Activated CD4-positive, alpha-beta T cell treated with anti-CD3 and anti-CD28 coated beads, Interleukin-2, Interleukin-6, amounts not matched to agents 100 ng/mL and 50 ng/mL, durations not matched to agents 16 hours and 8 hours (primary cell): ENCODE data around the gene MORN5.

Source experiments
- DNase-seq: peaks from one replicate; pipeline ENCODE4 v3.0.0-alpha.2; 2020

Gene MORN5

DNA sequence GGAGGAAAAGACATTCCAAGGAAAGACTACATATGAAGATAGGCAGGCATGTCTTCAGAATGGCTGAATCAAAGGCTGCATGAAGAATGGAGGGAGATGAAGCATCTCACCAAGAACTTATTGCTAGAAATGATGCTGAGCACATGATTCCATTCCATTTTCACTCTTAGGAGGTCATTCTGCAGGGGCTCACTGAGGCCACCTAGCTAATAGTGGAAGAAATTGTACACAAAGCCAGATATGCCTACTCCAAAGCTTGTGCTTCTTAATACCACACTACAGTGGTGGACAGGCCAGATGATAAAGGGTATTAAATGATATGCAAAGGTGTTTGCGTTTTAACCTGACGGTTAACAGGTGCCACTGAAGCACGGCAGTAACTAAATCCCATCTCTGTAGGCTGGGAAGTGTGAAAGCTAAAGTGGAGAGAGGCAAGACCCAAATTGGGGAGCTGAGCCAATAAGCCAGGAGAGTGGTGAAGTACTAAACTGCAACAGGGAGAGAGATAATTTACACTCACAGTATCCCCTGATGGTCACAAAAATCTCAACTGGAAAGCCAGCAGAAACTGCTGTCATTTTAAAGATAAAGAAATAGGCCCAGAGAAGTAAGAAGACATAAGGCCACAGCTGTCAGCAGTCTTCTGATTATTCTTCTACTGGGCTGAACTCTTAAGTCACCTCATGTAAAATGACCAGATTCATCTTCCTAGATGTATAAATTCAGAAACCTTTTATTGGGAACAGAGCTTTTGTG lies 14.7 kb upstream of the MORN5 start:
- no peak for DNase-seq

DNA sequence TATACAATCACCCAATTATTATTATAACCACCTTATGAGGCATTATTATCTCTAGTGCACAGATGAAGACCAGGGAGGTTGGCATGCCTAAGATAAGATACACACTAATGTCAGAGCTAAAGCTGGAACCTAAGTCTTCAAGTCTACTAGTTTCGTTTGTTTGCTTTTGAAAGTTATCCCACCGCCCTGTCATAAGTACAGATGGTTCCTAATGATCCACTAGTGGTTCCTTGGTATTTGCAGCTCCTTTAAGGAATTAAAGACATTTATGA lies 14.2 kb upstream of the MORN5 start:
- no peak for DNase-seq

DNA sequence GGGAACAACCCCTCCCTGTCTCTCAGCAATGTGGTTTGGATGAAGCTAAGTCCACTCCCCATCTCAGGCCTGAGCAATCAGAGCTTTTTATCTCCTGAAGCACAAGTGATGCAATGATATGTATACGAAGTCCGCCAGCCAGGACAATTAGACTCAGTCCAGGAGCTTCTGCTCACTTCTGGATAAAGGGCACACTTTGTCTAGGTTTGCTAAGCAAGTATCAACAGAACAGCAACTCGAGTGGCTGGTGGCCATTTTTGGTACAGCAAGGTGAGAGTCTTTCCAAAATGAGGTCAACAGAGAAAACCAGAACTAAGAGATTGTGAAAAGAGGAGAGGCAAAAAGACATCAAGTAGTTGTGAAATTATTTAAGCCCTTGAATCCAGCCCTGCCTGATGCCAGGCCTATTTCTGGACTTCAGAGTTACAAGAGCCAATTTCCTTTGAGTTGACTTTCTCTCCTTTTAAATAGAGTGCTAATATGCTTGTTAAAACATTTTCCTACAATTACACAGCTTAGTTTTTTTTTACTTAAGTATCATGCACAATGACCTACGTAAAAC lies 8.4 kb upstream of the MORN5 start:
- no peak for DNase-seq

DNA sequence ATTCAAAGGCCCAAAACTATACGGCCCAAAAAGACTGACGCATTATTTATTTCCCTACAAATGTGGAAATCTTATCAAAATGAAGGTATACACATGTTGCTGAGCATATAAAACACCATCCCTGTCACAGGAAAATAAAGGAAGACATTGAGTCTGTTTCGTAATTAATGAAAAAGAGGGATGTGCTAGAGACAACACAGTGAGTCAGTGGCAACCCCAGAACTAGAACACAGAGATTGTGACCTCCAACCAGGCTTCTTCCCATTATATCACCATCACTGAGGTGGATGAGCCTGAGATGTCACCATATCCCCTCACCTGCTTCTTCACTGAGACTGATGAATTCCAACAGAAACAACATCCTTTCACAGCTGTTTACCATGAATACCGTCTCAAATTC lies 3.9 kb upstream of the MORN5 start:
- DNase-seq = no peak

DNA sequence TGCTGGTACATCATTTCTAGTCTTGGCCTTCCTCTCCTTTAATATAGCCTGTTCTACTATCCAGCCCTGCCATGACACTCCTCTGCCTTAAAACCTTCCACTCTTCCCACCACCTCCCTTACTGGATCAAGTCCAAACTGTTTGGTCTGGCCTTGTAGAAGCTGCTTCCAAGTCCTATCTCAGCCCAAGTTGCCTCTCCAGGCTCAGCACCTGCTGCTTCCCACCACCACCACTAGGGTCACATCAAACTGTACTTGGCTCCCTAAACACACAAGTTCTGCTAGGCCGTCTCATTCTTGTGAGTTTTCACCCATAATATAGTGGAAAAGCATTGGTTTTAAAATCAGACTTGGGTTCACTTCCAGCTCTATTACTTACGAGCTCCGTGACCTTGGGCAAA lies 1.5 kb upstream of the MORN5 start:
- peak; percentile 50 for DNase-seq

DNA sequence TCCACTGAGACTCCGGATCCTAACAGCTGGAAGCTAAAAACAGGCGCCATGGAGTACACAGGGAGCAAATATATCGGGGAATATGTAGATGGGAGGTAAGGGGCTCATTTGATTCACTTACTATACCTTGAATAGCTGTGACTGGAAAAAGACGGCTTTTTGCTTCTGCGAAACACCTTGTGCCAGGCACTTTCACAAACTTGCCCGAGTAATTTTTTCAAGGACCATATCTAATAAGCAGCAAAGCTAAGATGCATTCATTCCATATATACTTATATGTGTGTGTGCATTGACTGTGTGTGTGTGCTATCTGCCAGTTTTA lies 178 bp downstream of the MORN5 start:
- no peak for DNase-seq

DNA sequence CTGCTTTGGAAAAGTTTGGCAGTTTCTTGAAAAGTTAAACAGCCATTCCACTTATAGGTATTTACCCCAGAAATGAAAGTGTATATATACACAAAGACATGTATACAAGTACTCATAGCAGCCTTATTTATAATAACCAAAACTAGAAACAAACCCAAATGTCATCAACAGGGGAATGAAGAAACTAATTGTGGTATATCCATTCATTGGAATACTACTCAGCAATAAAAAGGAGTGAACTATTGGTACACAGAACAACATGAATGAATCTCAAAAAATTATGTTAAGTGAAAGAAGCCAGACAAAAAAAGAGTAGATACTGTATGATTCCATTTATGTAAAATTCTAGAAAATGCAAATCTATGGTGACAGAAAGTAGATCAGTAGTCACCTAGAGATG lies 2.7 kb downstream of the MORN5 start:
- DNase-seq = no peak

DNA sequence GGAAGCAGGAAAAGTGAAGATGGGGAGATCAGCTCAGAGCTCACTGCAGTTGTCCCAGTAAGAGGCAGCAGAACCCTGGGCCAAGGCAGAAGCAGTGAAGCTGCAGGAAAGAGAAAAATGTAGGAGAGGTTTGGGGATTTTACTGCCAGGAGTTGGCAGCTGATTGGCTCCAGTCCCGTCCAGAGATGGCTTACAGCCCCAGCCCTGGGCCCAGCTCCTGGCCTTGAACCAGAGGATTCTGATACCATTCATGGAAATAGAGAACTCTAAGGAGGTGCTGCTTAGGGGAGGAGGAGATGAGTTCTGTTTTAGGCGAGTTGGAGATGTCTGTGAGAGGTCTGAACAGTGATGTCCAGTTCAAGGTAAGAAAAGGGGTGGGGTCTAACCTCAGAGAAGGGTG lies 4.6 kb downstream of the MORN5 start:
- no peak for DNase-seq

DNA sequence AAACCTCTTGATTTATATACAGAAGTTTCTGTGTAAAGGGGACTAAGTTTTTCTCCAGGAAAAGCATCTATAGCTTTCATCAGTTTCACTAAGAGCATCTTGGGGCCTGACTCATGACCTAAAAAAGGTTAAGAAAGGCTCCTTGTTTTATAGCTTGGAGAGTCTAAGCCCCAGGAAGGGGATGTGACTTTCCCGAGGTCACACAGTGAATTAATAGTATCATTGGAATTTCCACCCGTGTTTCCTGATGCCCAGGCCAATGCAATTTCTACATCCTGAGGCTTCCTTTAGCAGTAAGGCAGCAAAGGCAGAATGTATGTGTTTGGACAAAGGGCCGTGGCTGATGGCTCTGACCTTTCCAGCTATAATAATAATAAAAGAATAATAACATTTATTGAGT lies 8.6 kb downstream of the MORN5 start:
- DNase-seq = no peak

DNA sequence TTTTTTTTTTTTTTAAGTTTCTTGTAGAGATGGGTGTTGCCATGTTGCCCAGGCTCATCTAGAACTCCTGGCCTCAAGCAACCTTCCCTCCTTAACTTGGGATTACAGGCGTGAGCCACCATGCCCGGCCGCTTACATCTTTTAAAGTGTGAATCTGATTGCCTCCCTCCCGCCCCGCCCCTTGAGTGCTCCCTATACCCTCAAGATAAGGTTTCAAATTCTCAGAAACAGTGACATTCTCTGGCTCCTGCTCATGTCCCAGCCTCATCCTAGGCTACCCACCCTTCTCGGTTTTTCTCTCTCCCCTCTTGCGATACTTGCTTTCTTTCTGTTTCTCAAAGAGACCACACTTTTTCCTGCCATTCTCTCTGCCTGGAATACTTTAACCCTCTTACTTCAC lies 12.4 kb downstream of the MORN5 start:
- DNase-seq = no peak

DNA sequence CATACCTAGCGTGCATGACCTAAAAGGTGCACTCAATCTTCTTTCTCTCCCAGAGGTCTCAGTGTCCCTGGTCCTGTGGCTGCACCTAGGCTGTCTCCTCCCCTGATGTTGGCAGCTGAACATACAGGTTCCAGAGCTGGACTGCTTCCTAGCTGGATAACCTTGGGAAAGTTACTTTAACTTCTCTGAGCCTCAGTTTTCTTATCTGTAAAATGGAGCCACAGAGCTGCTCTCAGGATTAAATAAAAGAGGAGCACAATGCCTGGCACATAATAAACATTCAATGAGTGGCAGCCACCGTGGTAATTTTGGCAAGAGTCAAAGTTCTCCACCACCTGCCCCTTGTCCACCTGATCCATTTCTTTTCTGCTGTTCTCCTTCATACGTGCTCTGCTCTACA lies 14.0 kb downstream of the MORN5 start:
- no peak for DNase-seq

DNA sequence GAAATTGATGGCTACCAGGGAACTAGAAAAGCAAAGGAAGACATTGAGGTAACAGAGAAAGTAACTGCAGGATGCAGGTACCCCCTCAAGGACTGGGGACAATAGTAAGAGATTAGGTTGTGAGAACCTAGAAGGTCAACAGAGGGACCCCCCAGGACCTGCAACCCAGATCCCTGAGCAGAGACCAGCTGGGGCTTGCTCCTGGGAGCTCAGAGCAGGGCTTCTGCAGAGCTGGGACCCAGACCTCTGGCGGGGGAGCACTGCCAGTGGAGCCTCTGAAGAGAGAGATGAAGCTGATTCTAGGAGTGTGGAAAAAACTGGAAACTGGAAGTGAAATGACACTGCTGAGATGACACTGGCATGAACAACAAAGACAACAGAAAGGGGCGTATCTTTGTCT lies 17.2 kb downstream of the MORN5 start:
- DNase-seq = no peak

DNA sequence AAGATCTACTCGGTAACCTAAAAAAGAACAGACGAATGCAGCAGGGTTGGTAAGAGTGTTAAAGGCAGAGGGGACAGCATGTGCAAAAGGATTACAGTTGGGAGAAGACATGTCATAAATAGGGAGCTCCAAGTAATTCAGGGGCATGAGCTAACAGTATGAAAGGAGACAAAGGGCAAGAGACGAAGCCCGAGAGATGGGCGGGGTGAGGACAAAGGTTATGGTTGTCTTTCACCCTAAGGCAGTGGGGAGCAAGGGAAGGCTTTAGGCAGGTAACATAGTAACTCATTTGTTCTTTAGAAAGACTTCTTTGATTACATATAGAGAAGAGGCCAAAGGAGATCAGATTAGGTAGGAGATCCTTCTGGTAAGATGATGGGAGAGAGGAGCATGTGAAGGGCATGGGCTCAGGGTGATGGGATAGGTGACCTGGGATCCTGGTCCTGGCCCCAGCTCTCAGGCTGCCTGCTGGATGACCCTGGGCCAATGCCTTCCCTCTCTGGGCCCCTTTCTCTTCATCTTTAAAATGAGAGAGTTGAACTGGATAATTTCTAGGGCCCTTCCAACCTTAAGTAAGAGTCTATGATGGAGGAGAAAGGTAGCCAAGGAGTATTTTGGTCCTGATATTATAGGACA lies 19.5 kb downstream of the MORN5 start:
- no peak for DNase-seq

DNA sequence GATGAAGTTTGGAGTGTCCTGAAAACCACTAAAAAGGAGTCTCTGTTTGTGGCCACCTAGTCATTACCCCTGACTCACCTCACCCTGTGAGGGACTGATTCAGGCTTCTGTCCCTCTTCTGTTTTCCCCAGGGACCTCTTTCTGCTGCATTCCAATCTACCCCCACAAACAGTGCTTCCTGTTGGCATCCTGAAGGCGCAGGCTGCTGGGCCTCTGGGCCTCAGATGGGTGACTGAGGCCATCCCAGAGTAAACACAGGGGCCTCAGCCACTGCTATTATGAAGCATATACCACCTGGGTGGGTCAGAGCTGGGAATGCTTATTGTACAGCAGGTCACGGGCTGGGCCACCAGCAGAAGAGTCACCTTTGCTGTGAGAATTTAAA lies 20.0 kb downstream of the MORN5 start:
- no peak for DNase-seq

DNA sequence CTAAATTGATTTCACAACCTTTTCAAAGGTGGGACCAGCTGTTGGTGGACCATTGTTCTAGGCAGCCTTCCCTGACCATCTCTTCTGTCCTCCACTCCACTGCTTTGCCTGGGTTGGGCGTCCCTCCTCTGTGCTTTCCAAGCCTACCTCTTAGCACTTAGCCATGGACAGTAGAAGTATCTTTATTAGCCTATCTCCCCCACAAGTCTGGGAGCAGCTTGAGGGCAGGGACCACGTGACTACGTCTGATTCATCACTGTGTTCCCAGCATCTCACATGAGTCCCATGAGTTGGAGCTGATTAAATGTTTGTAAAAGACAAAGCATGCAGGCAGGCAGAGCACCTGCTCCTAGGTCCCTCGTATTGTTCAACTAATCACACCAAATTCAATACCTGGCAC lies 20.9 kb downstream of the MORN5 start:
- DNase-seq = no peak

DNA sequence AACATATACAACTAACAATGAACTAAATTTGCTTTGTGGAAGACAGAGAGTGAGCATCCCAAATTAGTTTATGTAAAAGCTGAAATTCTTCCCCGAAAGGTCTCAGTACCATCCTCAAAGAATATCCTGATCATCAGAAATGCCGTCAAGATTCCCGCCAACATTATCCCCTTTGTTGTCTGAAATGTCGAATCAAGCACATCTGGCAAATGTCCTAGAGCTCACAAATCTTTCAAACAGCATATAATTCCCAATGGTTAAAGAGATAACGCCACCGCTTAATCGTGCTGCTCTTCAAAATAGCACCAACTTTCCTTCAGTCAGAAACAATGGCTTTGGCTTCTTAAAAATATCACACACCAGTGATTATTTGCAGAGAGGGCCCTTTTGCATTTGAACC lies 23.8 kb downstream of the MORN5 start:
- no peak for DNase-seq

DNA sequence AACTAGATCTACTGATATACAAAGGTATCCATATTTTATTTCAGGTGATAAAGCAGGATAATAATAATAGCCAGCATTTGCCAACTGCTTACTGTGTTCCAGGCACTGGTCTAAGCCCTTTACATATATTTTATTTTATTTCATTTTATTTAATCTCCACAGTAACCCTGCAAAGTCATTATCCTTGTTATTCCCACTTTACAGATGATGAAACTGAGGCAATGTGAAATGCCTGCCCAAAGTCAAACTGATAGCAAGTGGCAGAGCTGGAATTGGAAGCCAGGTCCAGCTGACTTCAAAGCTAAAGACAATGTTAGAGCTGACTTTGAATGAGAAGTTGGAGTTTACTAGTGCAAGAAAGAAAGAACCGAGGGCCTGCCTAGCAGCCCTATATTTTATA lies 24.8 kb downstream of the MORN5 start:
- no peak for DNase-seq

DNA sequence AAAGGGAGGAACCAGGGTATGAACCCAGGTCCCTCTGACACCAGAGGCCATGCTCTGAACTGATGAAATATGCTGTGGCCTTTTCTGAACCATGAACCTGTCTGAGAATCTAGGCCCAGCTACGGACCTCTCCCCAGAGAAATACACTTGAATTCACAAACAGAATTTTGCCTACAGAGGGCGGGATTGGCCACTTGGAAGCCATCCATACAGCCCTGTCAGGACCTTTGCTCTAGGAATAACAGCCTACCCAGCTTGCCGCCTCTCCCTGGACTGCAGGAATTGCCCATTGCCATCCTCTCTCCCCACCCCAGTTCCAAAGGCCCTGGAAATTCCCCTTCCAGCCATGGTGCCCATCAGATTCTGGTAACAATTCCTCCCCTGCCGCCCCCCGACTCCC lies 26.6 kb downstream of the MORN5 start:
- DNase-seq = no peak

DNA sequence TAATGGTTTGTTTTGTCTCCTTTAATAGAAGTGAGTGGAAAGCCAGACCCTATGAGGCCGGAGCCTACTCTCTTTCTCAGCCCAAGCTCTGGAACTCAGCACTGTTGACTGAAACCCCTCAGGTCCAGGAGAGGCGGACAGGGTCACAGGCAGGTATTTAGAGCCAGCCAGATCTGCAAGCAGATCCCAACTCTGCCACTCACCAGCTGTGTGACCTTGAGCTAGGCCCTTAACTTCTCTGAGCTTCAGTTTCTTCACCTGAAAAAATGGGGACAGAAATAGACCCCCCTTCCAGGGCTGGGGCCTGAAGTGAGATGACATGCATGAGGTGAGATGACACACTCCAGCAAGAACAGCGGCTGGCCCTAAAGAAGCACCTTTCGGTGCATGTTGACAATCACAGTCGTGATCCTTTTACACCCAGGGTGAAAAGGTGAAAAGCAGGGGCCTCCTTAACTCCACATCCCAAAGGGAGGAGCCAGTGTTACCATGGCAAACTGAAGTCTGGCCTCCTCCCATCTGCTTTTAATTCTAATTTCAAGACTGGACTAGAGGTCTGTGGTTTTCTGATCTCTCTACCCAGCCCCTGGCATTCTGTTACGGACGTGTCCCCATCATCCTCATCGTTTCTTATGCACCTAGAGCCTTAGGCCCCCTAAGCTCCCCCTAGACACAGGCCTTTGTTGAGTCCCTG lies 27.2 kb downstream of the MORN5 start:
- DNase-seq = no peak

DNA sequence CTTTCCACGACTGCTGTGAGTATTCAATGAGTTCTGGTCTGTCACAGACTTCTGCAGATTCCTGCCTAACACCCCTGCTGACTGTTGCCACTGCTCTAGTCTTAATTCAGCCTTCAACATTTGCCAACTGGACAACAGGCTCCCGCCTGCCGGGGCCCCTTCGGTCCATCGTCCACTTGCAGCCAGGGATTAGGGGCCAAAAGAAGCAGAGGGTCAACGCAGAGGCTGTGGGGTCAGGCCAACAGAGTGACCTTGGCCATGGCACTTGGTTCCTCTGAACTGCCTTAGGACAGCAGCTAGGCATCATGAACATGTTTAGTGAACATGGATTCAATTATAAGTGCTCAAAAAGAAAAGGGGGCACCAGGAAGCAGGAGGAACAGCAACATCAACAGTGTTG lies 28.7 kb downstream of the MORN5 start:
- no peak for DNase-seq

DNA sequence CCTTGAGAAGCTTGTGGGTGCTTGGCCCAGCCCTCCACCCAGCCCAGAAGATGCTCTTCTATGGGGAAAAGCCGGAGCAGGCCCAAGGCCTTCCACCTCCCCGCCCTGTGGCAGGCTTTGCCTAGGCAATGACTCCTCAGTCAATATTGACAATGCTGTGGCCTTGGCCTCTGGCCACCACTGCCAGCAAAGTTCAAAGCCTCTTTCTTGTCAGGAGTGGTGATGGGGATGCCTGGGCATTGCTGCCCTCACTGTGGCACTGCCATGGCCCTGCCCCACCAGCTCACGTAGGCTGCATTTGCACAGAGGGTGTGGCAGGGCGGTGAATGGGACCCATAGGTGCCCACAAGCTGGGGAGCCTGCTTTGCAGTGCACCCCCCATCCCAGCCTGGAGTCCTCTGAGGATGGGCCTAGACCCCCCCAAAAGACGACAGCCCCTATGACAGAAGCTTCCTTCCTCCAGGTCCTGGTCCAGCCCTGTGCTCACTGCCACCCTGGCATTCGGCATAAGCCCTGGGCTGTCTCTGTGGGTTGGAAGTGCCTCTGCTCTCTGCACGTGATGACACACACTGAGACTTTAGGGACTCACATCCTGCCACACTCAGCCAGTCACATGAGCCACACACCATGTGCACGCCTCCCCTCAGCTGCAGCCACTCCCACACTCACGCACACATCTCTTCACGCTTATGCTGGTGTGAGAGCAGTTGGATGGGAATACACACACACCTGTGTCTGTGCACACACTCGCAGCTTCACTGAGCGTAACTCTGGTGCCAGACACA lies 31.1 kb downstream of the MORN5 start:
- DNase-seq = peak; percentile 47

DNA sequence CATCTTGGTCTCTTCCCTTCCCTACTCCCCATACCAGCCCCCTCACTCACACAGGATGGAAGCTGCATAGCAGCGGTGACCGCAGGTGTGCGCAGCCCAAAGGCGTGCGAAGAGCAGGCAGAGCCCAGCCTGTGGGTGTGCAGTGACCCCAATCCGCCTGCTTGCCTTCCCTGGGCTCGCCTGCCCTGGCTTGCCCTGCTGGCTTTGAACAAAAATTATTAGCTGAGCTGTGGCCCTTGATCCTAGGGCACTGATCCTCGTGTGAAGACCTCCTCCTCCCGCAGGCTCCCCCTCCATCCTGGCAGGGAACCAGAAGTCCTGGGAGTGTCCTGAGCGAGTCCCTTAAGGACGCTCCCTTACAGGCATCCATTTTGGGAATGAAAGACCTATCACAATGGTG lies 31.9 kb downstream of the MORN5 start:
- no peak for DNase-seq

DNA sequence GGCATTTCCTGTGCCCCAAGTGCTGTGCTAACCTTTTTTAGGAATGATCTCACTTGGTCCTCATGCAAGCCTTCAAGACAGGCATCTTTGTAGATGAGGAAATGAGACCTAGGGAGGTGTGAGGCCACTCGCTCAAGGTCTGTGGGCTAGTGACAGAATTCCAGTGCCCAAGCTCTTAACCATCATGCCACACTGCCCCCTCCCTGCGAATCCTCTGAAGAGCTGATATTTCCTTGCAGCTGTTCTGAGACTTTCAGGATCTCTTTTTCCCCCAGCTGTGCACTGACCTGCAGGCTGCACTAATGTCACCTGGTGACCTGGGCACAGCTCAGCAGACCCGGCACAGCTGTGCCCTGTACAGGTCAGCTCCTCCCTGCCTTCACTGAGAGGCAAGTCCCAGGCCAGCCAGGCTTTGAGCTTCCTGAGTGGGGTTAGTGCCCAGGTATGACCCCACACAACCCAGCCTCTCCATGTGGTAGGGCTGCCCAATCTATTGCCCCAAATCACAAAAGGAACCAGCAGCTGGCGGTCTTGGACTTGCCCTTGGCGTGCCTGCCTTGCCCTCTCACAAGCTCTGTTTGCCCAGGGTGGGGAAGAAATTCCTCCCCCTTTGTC lies 32.7 kb downstream of the MORN5 start:
- DNase-seq = no peak
